Mammary epithelial cell (primary cell): ENCODE measurements around the gene VPS26B.

ENCODE experiments used
- CTCF ChIP-seq, 2 donors: IDR thresholded peaks in 1 of 2; conservative IDR thresholded peaks in 1 of 2; 2 replicates each; pipeline ENCODE4 v1.5.1; 2011 to 2012; ENCODE audit warnings: inconsistent platforms in 2 of 2, low read length in 2 of 2, mild to moderate bottlenecking in 2 of 2, control low read depth in 1 of 2, low read depth in 1 of 2; ENCODE audit not compliant: insufficient read depth in 1 of 2; ENCODE audit errors: extremely low read depth in 1 of 2
- EZH2 ChIP-seq: IDR thresholded peaks from 2 replicates; pipeline ENCODE4 v1.6.1; 2012; ENCODE audit warnings: low read length, inconsistent platforms, borderline replicate concordance

GRCh38 chr11:134257101-134257500, 32.6 kb downstream of the VPS26B start:
- TF ChIP-seq CTCF (conservative IDR thresholded peaks at IDR 0.05 in 1 of 2, IDR thresholded peaks at IDR 0.05 in 1 of 2; ENCODE audit: extremely low read depth in 1 of 2, insufficient read depth in 1 of 2, low read depth in 1 of 2, low read length in 2 of 2) (no peak), EZH2 (no peak)
